Left ventricle myocardium inferior (tissue), 1 donor: ENCODE data around the gene PIGC. TPM values are rescaled to one million over a fixed set of nuclear protein-coding genes. Genes with fewer than 3 reads are reported as not detected.

ENCODE experiments used
- DNase-seq: peaks from one replicate; pipeline ENCODE4 v3.0.0-alpha.2; 2020
- H3K27ac ChIP-seq: fragments of 200-600 bp; replicated peaks from 2 replicates; pipeline ENCODE4 v1.8.0; 2021
- H3K27me3 ChIP-seq: fragments of 200-600 bp; 2 replicates; pipeline ENCODE4 v1.8.0; 2021; ENCODE audit warnings: low read depth
- H3K36me3 ChIP-seq: fragments of 200-600 bp; 2 replicates; pipeline ENCODE4 v1.8.0; 2021
- H3K4me1 ChIP-seq: fragments of 200-600 bp; 2 replicates; pipeline ENCODE4 v1.8.0; 2021
- H3K4me3 ChIP-seq: fragments of 200-600 bp; 2 replicates; pipeline ENCODE4 v1.8.0; 2021; ENCODE audit warnings: mild to moderate bottlenecking, moderate library complexity
- H3K9me3 ChIP-seq: fragments of 200-600 bp; replicated peaks from 2 replicates; pipeline ENCODE4 v1.8.0; 2021
- intact Hi-C: fragments of 100-400 bp; cut with micrococcal nuclease; formaldehyde crosslinking; loops from one replicate; pipeline ENCODE4 v1.11.0; 2022
- total RNA-seq: library from RNA; stranded (reverse); fragmentation: NEBNext Ultra II Directional; extraction: Animal tissue kit (Norgen Biotek cat#: 25700); gene quantifications from one replicate; pipeline ENCODE4 v1.2.1, GENCODE V29; 2021
- TF ChIP-seq, protein P1 (sequence below): fragments of 200-600 bp; IDR thresholded peaks from 2 replicates; pipeline ENCODE4 v1.8.0; 2021; ENCODE audit warnings: antibody characterized with exemption, mild to moderate bottlenecking, borderline replicate concordance
- donor health status: DM: no; HTN: yes; CAD: no; lungs with severe emphysema.

PIGC gene
- total RNA-seq, 1 donor from 2014 or later: 15.4 TPM

DNA sequence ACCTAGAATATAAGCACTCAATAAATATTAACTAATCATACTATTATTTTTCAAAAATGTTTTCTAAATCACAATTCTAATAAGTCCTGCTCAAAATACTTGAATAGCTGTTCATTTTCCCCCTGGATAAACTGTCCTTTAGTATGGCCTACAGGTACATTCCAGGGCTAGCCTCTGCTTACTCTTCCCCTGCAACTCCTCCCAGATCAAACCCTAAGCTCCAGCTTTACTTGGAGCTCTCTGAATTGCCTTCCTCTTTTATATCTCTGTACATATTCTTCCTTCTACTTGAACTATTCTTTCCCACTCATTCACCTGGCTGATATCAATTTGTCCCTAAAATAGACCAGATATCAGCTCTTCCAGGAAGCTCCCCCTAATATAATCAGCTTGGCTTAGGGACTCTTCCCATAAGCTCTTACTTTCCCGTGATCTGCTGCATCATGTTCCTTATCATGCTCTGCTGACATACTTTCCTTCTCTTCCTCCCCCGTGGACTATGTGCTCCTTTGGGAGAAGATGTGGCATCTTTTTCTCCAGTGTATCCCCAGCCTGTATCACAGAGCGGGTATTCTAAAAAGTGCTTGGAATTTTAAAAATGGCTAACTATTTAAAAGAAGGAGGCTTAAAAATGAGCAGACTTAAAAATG is 43.1 kb upstream of the PIGC start:
- TF ChIP-seq, protein P1, sequence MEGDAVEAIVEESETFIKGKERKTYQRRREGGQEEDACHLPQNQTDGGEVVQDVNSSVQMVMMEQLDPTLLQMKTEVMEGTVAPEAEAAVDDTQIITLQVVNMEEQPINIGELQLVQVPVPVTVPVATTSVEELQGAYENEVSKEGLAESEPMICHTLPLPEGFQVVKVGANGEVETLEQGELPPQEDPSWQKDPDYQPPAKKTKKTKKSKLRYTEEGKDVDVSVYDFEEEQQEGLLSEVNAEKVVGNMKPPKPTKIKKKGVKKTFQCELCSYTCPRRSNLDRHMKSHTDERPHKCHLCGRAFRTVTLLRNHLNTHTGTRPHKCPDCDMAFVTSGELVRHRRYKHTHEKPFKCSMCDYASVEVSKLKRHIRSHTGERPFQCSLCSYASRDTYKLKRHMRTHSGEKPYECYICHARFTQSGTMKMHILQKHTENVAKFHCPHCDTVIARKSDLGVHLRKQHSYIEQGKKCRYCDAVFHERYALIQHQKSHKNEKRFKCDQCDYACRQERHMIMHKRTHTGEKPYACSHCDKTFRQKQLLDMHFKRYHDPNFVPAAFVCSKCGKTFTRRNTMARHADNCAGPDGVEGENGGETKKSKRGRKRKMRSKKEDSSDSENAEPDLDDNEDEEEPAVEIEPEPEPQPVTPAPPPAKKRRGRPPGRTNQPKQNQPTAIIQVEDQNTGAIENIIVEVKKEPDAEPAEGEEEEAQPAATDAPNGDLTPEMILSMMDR: no peak
- Histone ChIP-seq H3K4me1 (peaks cover 4% of the 10 kb centered on the region), H3K4me3 (no peak overlapping the region), H3K27me3 (peaks cover 14% of the 10 kb centered on the region), H3K36me3 (no peaks in the 10 kb centered on the region), H3K27ac (no peak overlapping the region), H3K9me3 (no peaks in the 10 kb centered on the region)
- no peak for DNase-seq
- intact Hi-C loops: no loop called here

DNA sequence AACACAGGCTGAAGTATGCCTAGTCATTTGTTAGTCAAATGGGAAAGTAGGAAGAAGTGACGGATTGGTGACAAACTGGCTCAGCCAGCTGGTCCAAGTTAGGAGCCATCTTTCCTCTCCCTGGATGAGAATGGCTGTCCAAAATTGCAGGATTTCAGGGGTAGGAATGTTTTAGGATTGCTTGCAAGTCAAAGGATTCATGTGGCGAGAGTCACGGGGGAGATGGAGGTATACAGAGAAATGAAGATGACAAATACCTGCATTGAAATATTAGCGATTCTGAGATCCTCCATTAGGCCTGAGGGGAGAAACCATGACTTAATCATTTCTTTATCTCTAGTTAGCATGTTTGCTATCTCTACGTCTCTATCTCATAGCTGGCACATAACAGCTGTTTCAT is 41.8 kb upstream of the PIGC start:
- DNase-seq: no peak
- no peak overlapping the region for H3K27ac ChIP-seq
- H3K36me3 ChIP-seq: no peaks in the 10 kb centered on the region
- intact Hi-C loops: no loop called here
- no peak overlapping the region for H3K4me3 ChIP-seq
- H3K9me3 ChIP-seq: no peaks in the 10 kb centered on the region
- H3K27me3 ChIP-seq: peaks cover 9% of the 10 kb centered on the region
- TF ChIP-seq, protein P1: no peak
- H3K4me1 ChIP-seq: peaks cover 4% of the 10 kb centered on the region

DNA sequence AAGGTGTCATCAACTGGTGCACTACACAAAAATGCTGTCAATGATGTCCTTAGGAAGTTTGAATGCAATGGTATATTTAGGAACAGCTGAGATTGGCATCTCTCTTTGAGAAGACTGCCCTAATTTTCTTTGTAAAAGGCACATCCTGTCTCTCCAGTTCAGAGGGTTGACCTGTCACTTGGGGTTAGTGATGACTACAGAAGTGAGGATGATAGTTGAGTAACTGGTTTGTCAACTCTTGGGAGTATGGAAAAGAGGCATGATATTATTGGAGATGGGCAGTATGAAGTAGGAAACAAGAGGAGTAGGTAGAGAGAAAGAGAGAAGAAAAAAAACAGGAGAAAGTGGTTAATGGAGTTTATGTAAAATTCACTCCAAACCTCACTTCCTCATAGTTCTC is 40.4 kb upstream of the PIGC start:
- H3K27ac ChIP-seq: no peak overlapping the region
- intact Hi-C loops: no loop called here
- TF ChIP-seq, protein P1: no peak
- peaks cover 3% of the 10 kb centered on the region for H3K27me3 ChIP-seq
- DNase-seq: no peak
- no peaks in the 10 kb centered on the region for H3K36me3 ChIP-seq
- no peak overlapping the region for H3K4me3 ChIP-seq
- H3K9me3 ChIP-seq: no peaks in the 10 kb centered on the region
- H3K4me1 ChIP-seq: peaks cover 9% of the 10 kb centered on the region

DNA sequence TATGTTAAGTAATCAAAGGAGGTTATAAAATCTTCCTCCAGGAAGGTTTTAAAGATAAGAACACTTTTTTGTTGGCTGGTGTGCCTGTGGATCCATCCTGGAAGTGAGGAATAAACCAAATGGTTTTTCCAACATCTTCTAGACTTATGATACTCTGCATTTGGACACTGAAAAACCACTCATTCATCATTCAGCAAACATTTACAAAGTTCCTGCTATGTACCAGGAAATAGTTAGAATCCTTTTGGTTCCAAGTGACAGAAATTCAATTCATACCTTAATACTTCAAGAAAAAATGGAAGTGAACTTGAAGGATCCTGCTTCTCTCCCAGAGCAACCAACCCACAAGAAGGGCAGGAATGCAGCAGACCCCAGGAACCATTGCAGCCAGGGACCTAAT is 39.6 kb upstream of the PIGC start:
- Histone ChIP-seq H3K27me3 (peaks cover 3% of the 10 kb centered on the region), H3K4me1 (peaks cover 9% of the 10 kb centered on the region), H3K4me3 (no peak overlapping the region), H3K9me3 (no peaks in the 10 kb centered on the region), H3K36me3 (no peaks in the 10 kb centered on the region), H3K27ac (no peak overlapping the region)
- TF ChIP-seq, protein P1: no peak
- intact Hi-C loops: no loop called here
- no peak for DNase-seq

DNA sequence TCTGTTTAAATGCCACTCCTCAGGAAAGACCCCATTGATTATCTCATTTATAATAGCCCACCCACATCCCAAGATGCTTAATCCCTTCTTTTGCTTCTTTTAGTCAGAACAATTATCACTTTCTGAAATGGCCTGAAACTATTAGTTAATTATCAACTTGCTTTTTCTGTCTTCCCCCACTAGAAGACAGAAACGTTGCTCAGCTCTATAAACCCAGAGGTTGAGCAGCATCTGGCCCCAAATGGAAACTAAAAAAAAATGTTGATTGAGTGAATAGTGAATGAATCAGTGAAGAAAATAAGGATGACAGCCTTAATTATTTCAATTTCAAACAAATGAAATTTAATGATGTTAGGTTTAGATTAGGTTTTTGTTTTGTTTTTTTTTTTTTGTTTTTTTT is 38.2 kb upstream of the PIGC start:
- intact Hi-C loops: no loop called here

More for the DNA sequence above, 38.2 kb upstream of the PIGC start:
- peaks cover 8% of the 10 kb centered on the region for H3K4me1 ChIP-seq
- peaks cover 3% of the 10 kb centered on the region for H3K27me3 ChIP-seq
- H3K4me3 ChIP-seq: no peak overlapping the region
- H3K36me3 ChIP-seq: no peaks in the 10 kb centered on the region
- DNase-seq: no peak
- no peaks in the 10 kb centered on the region for H3K9me3 ChIP-seq
- TF ChIP-seq, protein P1: no peak
- H3K27ac ChIP-seq: no peak overlapping the region
